Activated T-helper 1 cell treated with anti-CD3 and anti-CD28 coated beads, Interleukin-12 subunit alpha, Interleukin-12 subunit beta, Interleukin-2, Interleukin-4 antibody, amounts not matched to agents 30 ng/mL and 10 ng/mL and 1 ng/mL, durations not matched to agents 14 hours and 24 hours and 36 hours (primary cell): ENCODE data around the gene CXCL16. TPM values are rescaled to one million over a fixed set of nuclear protein-coding genes. Genes with fewer than 3 reads are reported as not detected.

Experiments used
- DNase-seq: peaks from one replicate; pipeline ENCODE4 v3.0.0; 2021; ENCODE audit warnings: low spot score
- H3K27ac Mint-ChIP-seq: one replicate; pipeline ENCODE4 v1.8.0; 2021; ENCODE audit warnings: mild to moderate bottlenecking, mixed read lengths
- H3K27me3 Mint-ChIP-seq: one replicate; pipeline ENCODE4 v1.8.0; 2022; ENCODE audit warnings: mild to moderate bottlenecking, moderate library complexity, mixed read lengths; ENCODE audit not compliant: insufficient read depth
- H3K36me3 Mint-ChIP-seq: one replicate; pipeline ENCODE4 v1.8.0; 2021; ENCODE audit warnings: low read depth, mixed read lengths
- H3K4me1 Mint-ChIP-seq: one replicate; pipeline ENCODE4 v1.8.0; 2021; ENCODE audit warnings: low read depth, mixed read lengths
- H3K4me3 Mint-ChIP-seq: one replicate; pipeline ENCODE4 v1.8.0; 2021; ENCODE audit warnings: mild to moderate bottlenecking, moderate library complexity, mixed read lengths
- H3K9me3 Mint-ChIP-seq: one replicate; pipeline ENCODE4 v1.8.0; 2021; ENCODE audit warnings: mixed read lengths
- intact Hi-C: fragments of 100-400 bp; cut with micrococcal nuclease; formaldehyde crosslinking; loops from one replicate; pipeline ENCODE4 v1.15.1; 2024
- total RNA-seq: library from RNA; stranded (reverse); gene quantifications from 2 replicates; pipeline ENCODE4 v1.2.3, GENCODE V29; 2022

Gene CXCL16
- 3.7 and 7.0 TPM in 2 replicates for total RNA-seq

- Mint-ChIP-seq H3K36me3 (peaks cover 6% of the 10 kb centered on the region), H3K9me3 (no peaks in the 10 kb centered on the region), H3K27me3 (peaks cover 28% of the 10 kb centered on the region), H3K4me3 (peak within 1 kb of the TSS; percentile 81), H3K27ac (peak within 1 kb of the TSS; percentile 61), H3K4me1 (peaks cover 19% of the 10 kb centered on the region)
- intact Hi-C loops, result loop anchor here (1.0 to 5.0 kb wide), 2 partner anchors 8 to 37 kb away; partner anchors contain the start of genes MED11 and PELP1
- DNase-seq, result peak; percentile 48
Measured at GRCh38 chr17:4739122-4740024, at the start of gene CXCL16, which contains the start of gene ZMYND15. TSS of gene CXCL16 (minus strand) at chr17:4739928. CDS start at chr17:4739339, 589 bp downstream. TSS of gene ZMYND15 (plus strand) at chr17:4739833. CDS start at chr17:4740549, 716 bp downstream.

GRCh38 chr17:4788807-4789700 lies 49.3 kb upstream of the CXCL16 start, which contains the start of gene GLTPD2:
TSS of gene GLTPD2 (plus strand) at chr17:4788964. CDS start at chr17:4789012, 48 bp downstream.
- Mint-ChIP-seq H3K27ac (peak within 1 kb of the TSS; percentile 48), H3K9me3 (no peaks in the 10 kb centered on the region), H3K27me3 (peaks cover 54% of the 10 kb centered on the region), H3K4me1 (peaks cover 36% of the 10 kb centered on the region), H3K4me3 (peak within 1 kb of the TSS; percentile 73), H3K36me3 (peaks cover 4% of the 10 kb centered on the region)
- intact Hi-C loops, result loop anchor here (5.0 kb wide), 1 partner anchor 147 kb away; the partner anchor contains the start of gene ALOX15
- DNase-seq, result no peak

- Mint-ChIP-seq H3K27me3 (peaks cover 60% of the 10 kb centered on the region), H3K4me3 (peak overlapping the region; percentile 66), H3K9me3 (no peaks in the 10 kb centered on the region), H3K27ac (peak overlapping the region; percentile 48), H3K4me1 (peaks cover 36% of the 10 kb centered on the region), H3K36me3 (peaks cover 4% of the 10 kb centered on the region)
- no peak for DNase-seq
- intact Hi-C loops, result loop anchor here (5.0 kb wide), 1 partner anchor 146 kb away; the partner anchor contains the start of gene ALOX15
Measured at GRCh38 chr17:4788159-4788806, 48.6 kb upstream of the CXCL16 start.

- Mint-ChIP-seq H3K9me3 (no peaks in the 10 kb centered on the region), H3K36me3 (peaks cover 4% of the 10 kb centered on the region), H3K27me3 (peaks cover 58% of the 10 kb centered on the region), H3K27ac (no peak overlapping the region), H3K4me3 (no peak overlapping the region), H3K4me1 (peaks cover 43% of the 10 kb centered on the region)
- no peak for DNase-seq
- intact Hi-C loops, result loop anchor here (2.0 to 5.0 kb wide), 2 partner anchors 102 to 144 kb away; partner anchors contain the start of gene ALOX15
Measured at GRCh38 chr17:4786516-4786915, 46.8 kb upstream of the CXCL16 start.

GRCh38 chr17:4786106-4786511 lies 46.4 kb upstream of the CXCL16 start, which contains the start of gene VMO1:
TSS of gene VMO1 (minus strand) at chr17:4786364. CDS start at chr17:4786352, 12 bp downstream.
- Mint-ChIP-seq H3K9me3 (no peaks in the 10 kb centered on the region), H3K4me3 (peak within 1 kb of the TSS; percentile 51), H3K4me1 (peaks cover 43% of the 10 kb centered on the region), H3K27me3 (peaks cover 58% of the 10 kb centered on the region), H3K36me3 (peaks cover 4% of the 10 kb centered on the region), H3K27ac (no peak within 1 kb of the TSS)
- DNase-seq, result no peak
- intact Hi-C loops, result loop anchor here (2.0 to 5.0 kb wide), 2 partner anchors 103 to 144 kb away; partner anchors contain the start of gene ALOX15

GRCh38 chr17:4785311-4786105 lies 45.8 kb upstream of the CXCL16 start:
- no peak for DNase-seq
- H3K9me3 Mint-ChIP-seq, result no peaks in the 10 kb centered on the region
- no peak overlapping the region for H3K27ac Mint-ChIP-seq
- intact Hi-C loops, result loop anchor here (2.0 to 5.0 kb wide), 2 partner anchors 103 to 143 kb away; partner anchors contain the start of gene ALOX15
- peaks cover 4% of the 10 kb centered on the region for H3K36me3 Mint-ChIP-seq
- peaks cover 63% of the 10 kb centered on the region for H3K27me3 Mint-ChIP-seq
- peaks cover 39% of the 10 kb centered on the region for H3K4me1 Mint-ChIP-seq
- H3K4me3 Mint-ChIP-seq, result peak overlapping the region; percentile 51

GRCh38 chr17:4782652-4783051 lies 42.9 kb upstream of the CXCL16 start:
- DNase-seq, result no peak
- H3K4me1 Mint-ChIP-seq, result peaks cover 30% of the 10 kb centered on the region
- no peak overlapping the region for H3K4me3 Mint-ChIP-seq
- no peak overlapping the region for H3K27ac Mint-ChIP-seq
- H3K9me3 Mint-ChIP-seq, result no peaks in the 10 kb centered on the region
- H3K36me3 Mint-ChIP-seq, result no peaks in the 10 kb centered on the region
- H3K27me3 Mint-ChIP-seq, result peaks cover 60% of the 10 kb centered on the region
- intact Hi-C loops, result no loop called here

GRCh38 chr17:4780325-4780955 lies 40.7 kb upstream of the CXCL16 start:
- intact Hi-C loops, result no loop called here
- H3K27me3 Mint-ChIP-seq, result peaks cover 42% of the 10 kb centered on the region

GRCh38 chr17:4777969-4778760 lies 38.4 kb upstream of the CXCL16 start:
- Mint-ChIP-seq H3K9me3 (no peaks in the 10 kb centered on the region), H3K4me3 (no peak overlapping the region), H3K36me3 (no peaks in the 10 kb centered on the region), H3K4me1 (peaks cover 7% of the 10 kb centered on the region), H3K27ac (no peak overlapping the region), H3K27me3 (peaks cover 33% of the 10 kb centered on the region)
- DNase-seq, result no peak
- intact Hi-C loops, result no loop called here

More at GRCh38 chr17:4780325-4780955, 40.7 kb upstream of the CXCL16 start:
- no peak overlapping the region for H3K27ac Mint-ChIP-seq
- peaks cover 9% of the 10 kb centered on the region for H3K4me1 Mint-ChIP-seq
- no peak for DNase-seq
- H3K9me3 Mint-ChIP-seq, result no peaks in the 10 kb centered on the region
- H3K4me3 Mint-ChIP-seq, result no peak overlapping the region
- H3K36me3 Mint-ChIP-seq, result no peaks in the 10 kb centered on the region

- intact Hi-C loops, result no loop called here
- H3K36me3 Mint-ChIP-seq, result no peaks in the 10 kb centered on the region
- H3K27ac Mint-ChIP-seq, result no peak overlapping the region
Measured at GRCh38 chr17:4772235-4772613, 32.5 kb upstream of the CXCL16 start.

More at GRCh38 chr17:4772235-4772613, 32.5 kb upstream of the CXCL16 start:
- Mint-ChIP-seq H3K4me1 (peaks cover 13% of the 10 kb centered on the region), H3K9me3 (no peaks in the 10 kb centered on the region), H3K27me3 (peaks cover 28% of the 10 kb centered on the region), H3K4me3 (no peak overlapping the region)
- DNase-seq, result no peak
